ENCODE measurements around the gene PLPPR1.

DNA sequence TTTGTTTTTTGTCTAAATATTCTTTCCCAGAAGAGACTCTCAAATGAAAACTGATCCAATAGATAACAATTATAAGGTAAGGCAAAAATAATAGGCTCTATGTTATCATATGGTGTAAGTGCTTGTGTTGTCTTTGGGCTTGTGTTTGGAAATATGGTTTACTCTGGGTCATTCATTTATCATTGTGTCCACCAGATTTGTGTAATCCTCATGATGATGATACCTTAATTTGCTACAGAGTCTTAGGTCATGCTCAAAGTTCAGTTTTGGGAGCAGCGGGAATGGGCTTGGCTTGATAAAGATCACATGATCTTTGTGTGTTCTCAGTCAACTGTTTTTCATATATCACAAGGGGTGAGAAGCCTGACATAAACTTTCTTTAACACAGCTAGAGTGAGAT, 34.2 kb downstream of the PLPPR1 start:
- TF ChIP-seq, protein P1, sequence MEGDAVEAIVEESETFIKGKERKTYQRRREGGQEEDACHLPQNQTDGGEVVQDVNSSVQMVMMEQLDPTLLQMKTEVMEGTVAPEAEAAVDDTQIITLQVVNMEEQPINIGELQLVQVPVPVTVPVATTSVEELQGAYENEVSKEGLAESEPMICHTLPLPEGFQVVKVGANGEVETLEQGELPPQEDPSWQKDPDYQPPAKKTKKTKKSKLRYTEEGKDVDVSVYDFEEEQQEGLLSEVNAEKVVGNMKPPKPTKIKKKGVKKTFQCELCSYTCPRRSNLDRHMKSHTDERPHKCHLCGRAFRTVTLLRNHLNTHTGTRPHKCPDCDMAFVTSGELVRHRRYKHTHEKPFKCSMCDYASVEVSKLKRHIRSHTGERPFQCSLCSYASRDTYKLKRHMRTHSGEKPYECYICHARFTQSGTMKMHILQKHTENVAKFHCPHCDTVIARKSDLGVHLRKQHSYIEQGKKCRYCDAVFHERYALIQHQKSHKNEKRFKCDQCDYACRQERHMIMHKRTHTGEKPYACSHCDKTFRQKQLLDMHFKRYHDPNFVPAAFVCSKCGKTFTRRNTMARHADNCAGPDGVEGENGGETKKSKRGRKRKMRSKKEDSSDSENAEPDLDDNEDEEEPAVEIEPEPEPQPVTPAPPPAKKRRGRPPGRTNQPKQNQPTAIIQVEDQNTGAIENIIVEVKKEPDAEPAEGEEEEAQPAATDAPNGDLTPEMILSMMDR (IDR thresholded peaks at IDR 0.05), result no peak
- TF ChIP-seq TCF7L2 (IDR thresholded peaks at IDR 0.05; ENCODE audit: low read depth, low read length), result no peak

Measured in Panc1 (cell line).